T1000 (cell line): ENCODE measurements around the gene NKAIN1.
"Not testable (repeated sequence)": the region's sequence is repeated elsewhere in the genome, so short reads cannot be mapped to it uniquely, and the experiment has no call there.

ENCODE experiments used
- DNase-seq: peaks from one replicate; lab custom pipeline; 2025; ENCODE audit warnings: mixed read lengths; lab: John Stamatoyannopoulos, UW

Gene NKAIN1

DNA sequence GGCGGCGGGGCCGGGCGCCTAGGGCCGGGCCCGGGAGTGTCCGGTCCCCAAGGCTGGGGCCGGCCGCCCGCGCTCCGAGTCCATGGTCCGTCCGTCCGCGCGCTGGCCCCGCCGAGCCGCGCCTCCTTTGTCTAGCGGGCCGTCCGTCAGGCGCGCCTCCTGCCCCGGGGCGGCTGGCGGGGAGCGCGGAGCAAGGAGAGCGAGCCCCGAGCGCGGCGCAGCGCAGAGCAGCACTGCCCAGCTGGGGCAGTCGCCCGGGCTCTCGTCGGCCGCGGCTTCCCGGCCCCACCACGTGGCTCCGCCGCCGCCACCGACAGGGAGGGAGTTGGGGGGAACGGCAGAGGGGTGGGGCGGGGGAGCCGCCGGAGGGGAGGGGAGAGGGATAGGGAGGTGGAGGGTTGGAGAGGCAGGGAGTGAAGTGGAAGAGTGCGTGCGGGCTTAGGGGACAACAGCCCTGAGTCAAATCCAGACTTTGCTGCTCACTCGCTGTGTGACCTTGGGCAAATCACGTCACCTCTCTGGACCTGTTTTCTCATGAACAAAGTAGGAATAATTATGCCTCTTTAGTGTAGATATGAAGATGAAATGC, at the start of gene NKAIN1:
Gene NKAIN1 (minus strand): TSS at position 235 of the 589 bp plus-strand sequence. CDS start 340 bp downstream, outside the sequence.
- DNase-seq = no peak

DNA sequence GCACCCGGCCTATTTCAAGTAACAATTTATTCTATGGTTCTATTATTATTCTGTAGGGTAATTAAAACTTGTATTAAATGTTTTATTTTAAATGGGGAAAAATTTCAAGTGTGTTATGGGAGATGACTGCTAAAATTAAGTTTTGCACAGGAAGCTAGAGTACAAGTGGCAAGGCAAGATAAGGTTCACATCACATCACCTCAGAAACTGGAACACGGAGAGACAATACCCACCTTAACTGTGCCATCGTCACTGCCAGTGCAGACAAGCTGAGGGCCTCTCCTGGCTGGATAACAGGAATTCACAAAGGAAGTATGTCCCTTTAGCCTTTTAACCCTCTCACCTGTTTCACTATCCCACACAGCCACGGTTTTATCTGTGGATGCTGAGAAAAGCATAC, 49.3 kb upstream of the NKAIN1 start:
- no peak for DNase-seq

DNA sequence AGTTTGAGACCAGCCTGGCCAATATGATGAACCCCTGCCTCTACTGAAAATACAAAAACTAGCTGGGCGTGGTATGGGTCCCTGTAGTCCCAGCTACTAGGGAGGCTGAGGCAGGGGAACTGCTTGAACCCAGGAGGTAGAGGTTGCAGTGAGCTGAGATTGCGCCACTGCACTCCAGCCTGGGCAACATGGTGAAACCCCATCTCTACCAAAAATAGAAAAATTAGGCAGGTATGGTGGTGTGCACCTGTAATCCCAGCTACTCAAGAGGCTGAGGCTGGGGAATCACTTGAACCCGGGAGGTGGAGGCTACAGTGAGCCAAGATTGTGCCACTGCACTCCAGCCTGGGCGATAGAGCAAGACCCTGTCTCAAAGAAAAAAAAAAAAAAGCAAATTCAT, 48.1 kb upstream of the NKAIN1 start:
- not testable (repeated sequence) for DNase-seq

DNA sequence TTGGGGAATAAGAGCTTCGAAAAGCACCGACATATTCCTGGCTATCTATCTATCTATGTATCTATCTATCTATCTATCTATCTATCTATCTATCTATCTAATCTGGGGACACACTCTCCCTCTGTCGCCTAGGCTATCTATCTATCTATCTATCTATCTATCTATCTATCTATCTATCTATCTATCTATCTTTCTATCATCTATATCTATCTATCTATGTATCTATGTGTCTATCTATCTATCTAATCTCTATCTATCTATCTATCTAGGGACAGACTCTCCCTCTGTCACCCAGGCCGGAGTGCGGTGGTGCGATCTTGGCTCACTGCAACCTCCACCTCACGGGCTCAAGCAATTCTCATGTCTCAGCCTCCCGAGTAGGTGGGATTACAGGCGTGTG, 42.7 kb upstream of the NKAIN1 start:
- not testable (repeated sequence) for DNase-seq

DNA sequence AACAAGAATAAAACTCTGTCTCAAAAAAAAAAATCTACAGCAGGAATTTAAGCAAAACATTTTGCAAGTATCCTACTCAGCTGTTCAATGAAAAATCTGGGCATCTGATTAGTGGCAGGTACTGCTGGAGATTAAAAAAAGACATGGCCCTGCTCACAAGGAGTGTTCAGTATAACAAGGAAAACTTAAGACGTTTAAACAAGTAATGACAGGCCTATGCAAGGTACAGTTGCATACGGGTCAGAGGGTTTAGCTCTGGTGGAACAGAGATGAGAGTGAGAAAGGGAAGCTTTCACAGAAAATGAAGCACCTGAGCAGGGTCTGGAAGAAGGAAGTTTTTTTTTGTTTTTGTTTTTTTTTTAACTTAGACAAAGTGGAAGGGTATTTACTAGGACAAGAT, 33.9 kb upstream of the NKAIN1 start:
- DNase-seq = no peak

DNA sequence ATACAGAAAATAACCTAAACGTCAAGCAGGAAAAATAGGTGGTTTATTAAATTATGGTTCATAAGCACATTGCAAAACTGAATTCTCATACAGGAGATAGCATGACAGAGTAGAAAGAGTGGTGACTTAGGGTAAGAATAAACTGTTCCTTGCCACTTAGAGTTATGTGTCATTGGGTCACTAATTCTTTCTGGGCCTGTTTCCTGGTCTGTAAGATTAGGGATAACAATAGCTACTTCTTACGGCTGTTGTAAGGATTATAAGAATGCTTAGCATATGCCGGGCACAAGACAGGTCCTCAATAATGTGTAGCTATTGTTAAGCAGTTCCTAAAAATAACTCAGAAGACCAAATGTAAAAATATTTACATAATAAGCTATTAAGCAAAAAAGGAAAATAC, 32.7 kb upstream of the NKAIN1 start:
- no peak for DNase-seq

DNA sequence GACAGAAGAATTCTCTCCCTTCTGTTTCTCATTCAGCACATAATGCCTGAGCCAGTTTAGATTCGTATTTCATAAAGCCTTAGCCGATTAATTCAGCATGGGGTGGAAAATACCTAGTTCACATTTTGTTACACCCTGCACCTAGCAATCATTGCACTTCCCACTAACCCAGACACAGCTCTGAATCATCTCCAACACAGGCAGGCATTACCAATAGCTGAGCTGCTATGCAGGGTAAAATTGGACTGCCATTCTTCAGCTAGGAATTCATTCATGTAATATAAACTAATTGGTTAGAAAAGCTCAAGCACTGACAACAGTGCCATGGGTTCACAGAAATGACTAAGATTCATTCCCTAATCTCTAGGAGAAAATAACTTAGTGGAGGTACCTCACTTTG, 26.9 kb upstream of the NKAIN1 start:
- no peak for DNase-seq

DNA sequence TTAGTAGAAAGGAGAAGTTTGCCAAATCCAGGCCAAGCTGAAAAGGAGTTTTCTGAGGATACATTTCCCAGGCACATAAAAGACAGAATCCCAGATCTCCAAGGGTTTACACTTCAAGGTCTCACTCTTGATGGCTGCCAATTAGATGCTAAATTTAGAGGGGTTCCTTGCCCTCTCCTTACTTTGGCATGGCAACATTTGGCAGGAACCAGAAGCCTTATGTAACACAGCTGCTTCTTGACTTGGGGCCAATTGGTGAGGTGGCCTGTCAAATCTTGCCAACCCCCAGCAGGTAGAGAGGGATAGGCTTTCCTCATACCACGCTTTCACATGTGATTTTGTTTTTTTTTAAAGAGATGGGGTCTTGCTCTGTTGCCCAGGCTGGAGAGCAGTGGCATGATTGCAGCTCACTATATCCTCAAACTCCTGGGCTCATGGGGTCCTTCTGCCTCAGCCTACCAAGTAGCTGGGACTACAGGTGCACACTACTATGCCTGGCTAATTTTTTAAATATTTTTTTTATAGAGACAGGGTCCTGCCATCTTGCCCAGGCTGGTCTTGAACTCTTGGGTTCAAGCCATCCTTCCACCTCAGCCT, 25.2 kb upstream of the NKAIN1 start:
- no peak for DNase-seq

DNA sequence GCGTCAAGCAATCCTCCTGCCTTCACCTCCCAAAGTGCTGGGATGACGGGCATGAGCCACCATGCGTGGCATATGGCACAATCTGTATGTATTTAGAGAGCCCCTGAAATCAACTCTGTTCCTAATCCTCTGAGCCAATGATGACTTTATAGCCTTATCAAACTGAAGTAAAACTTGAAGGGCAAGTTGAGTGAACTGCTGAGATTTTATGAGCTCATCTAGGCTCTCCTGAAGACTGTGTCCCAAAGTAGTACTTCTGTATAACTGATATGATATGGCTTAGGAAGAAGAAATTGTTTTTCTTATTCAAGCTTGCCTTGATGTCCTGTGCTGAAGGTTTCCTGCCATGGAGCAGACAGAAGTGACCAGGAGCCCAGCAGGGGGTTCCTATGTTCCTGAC, 23.7 kb upstream of the NKAIN1 start:
- DNase-seq = no peak

DNA sequence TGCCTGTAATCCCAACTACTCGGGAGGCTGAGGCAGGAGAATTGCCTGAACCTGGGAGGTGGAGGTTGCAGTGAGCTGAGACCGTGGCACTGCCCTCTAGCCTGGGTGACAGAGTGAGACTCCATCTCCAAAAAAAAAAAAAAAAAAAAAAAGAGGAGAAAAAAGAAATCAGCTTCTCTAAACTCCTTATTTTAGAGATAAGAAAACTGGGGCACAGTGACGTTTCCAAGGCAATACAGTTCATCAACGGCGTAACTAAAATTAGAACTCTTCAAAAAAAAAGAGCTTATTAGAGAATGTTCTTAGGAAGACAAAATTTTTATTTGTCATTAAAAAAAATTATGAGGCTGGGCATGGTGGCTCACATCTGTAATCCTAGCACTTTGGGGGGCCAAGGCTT, 22.7 kb upstream of the NKAIN1 start:
- DNase-seq = not testable (repeated sequence)

DNA sequence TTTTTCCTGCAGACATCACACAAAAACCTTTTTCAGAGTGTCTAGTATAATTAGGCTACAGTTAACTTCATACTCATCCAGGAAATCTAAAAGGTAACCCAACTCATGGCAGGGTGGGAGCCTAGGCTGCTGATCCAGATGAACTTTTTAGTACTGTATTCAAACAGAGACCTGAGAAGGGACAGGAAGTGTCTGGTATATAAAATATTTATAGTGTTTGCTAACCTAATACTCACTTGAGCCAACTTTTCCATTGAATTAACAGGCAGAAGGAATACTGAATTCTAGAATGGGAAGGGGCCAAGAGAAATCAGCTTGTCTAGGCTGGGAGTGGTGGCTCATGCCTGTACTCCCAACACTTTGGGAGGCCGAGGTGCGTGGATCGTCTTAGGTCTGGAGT, 22.2 kb upstream of the NKAIN1 start:
- no peak for DNase-seq

DNA sequence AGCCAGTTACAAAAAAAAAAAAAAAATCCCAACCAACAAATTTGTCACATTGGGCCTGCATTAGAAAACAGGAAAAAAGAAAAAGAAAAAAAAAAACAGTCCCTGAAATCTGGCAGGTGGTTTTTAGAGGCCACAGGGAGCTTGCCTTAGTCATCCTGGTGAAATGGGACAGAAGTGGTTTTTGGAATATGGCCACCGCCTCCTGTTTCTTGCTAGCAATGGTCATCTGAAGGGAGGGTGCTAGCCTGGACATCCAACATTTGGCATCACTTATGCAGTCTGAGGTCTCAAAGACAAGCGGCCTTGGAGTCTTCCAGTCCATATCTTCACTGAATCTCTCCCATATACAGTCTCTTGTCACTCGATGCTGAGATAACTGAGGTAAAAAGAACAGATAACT, 20.1 kb upstream of the NKAIN1 start:
- no peak for DNase-seq

DNA sequence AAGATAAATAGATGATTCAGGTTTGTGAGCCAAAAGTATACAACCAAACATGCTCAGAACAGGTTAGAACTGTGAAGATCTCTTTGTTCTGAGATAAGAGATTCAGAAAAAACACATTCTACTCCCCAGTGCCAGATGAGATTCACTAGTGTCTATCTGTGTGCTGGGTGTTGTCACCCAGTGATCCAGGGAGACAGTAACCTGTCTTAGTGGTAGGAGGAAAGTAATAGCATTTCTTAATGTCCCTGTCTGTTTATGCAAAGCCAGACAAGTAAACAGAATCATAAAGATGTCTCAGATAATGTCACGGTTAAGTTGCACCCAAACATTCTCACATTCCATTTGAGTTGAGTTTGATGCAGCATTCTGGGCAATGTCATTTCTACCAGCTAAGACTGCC, 18.9 kb upstream of the NKAIN1 start:
- no peak for DNase-seq

DNA sequence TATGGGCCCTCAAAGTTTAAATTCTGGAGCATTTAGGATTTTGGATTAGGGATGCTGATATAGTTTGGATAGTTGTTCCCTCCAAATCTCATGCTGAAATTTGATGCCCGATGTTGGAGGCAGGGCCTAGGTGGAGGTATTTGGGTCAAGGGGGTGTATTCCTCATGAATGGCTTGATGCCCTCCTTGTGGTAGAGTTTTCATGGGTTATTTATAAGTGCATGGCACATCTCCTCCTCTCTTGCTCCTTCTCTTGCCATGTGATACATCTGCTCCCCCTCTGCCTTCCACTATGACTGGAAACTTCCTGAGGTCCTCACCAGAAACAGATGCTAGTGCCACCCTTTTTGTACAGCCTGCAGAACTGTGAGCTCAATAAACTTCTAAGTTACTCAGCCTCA, 17.5 kb upstream of the NKAIN1 start:
- no peak for DNase-seq

DNA sequence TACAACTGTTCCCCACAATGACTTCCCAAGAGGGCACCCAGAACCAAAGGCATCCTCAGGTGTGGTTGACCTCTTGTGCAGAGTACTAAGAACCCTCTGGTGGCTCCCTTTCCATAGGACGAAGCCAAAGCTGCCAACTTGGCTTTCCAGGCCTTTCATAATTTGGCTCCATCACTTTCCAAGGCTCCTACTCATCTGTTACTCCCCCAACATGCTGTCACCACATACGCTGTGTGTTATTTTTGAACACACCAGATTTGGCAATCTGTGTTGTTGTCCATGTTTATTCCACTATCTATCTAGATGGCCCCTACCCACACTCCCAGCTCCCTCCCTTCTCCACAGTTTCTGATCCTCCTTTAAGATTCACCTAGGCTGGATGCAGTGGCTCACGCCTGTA, 10.2 kb upstream of the NKAIN1 start:
- DNase-seq = no peak

DNA sequence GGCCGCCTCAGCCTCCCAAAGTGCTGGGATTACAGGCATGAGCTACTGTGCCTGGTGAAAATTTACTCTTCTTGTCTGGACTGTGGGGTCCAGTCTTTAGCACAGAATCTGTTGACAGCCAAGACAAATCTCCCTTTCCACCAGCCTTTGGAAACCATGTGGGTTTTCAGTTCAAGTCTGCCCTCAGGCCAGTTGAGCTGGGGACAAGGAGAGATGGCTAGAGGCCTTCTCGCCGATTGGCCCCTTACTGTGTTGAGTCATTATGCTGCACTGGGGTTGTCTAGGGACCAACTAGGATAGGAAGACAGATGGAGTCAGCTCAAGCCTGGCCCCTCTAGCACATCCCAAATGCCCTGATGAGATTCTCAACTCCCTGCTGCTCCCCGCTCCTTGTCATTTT, 8.6 kb upstream of the NKAIN1 start:
- no peak for DNase-seq

DNA sequence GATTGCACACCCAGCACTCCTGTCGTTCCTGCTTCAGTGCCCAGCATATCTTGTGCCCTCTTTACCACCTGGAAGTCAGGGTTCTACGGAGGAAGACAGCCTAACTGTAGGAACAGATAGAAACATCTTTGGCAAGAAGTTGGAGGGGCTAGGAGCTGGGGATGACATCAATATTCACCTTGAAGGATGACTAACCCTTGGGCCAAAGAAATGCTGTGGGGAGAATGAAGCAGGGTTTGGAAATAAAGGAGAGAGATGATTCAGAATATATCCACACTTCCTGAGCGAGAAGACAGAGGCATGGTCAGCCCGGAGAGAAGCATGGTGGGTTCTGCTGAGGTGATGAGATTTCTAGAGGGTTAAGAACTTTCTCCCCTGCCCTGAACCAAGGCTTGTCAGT, 4.6 kb upstream of the NKAIN1 start:
- no peak for DNase-seq

DNA sequence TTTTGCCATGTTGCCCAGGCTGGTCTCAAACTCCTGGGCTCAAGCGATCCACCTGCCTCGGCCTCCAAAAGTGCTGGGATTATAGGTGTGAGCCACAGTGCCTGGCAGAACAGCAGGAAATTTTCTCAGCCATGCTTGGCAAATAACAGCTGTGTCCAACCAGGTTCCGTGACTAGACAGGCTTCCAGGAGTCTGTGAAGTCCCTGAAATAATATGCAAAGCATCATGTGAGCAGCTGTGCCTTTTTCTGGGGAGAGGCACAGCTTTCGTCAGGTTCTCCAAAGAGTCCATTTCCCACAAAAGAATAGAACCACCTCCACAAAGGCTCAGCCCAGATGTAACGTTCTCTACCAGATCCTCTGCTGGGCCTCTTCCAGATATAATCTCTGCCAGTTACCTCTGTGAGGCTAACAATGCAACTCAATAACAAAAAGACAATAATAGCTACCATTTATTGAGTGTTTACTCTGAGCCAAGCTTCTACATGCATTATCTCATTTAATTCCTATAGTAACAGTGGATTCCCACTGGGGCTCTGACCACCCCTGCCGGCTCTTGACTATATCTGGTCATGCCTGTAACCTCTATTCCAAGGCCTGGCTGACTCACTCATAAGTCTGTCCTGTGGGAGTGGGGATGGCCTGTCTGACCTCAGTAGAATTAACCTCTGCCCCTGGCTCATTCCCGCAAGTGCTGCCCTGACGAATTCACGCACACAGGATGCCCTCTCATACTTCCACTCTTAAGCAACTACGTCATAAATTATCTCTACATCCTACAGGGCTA, 4.0 kb upstream of the NKAIN1 start:
- DNase-seq = no peak

DNA sequence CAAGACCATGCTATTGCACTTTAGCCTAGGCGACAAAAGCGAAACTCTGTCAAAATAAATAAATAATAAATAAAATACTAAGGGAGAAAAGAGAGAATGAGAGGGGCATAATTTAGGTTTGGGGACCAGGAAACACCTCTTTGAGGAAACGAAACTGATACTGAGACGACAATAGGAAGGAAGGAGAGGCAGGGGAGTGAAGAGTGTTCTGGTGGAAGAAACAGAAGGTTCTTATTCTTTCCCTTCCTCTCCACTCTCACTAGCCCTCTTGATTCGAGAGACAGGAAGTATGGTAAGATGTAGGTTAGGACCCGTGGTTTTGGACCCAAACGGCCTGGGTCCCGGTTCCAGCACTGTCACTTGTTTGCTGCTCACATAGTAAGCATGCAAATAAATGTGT, 1.6 kb upstream of the NKAIN1 start:
- DNase-seq = no peak

DNA sequence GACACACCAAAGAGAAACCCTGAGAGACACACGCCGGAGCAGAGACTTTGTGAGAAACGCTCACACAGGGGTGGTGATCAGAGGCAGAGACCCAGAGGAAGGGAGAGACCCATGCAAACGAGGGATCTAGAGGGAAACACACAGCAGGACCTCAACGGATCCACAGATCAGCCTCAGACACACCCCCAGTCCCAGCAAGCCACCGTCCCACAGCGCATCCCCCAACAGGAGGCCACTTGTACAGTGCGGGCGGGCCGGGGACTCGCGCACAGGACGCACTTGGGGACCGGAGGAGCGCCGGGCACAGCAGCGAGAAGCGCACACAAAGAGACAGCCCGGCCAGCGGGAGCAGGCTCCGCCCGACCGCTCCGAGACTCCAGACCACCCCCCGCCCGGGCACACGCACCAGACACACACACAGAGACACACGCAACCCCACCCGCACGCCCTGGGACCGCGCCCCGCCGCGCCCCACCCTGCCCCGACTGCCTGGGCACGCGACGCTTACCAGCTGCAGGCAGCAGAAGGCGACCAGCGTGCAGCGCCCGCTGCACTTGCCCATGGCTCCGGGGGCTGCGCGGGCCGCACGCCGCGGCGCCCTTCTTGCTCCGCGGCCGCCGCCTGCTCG, 587 bp downstream of the NKAIN1 start:
- DNase-seq = no peak

DNA sequence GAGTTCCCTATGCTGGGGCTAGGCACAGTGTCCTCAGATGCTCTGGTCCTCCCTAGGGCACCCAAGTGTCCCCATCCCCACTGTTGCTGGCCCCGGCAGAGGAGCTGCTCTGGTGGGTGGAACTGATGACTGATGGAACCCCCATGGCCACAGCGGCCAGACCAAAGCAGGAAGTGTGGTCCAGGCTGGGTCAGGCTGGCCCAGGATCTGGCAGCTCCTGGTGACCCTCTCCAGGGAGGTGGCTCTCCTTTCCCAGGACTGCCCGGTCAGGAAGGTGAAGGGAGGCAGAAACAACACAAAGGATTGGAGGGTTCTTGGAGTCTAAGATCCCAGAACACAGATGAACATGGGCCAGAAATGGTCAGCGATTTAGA, 1.1 kb downstream of the NKAIN1 start:
- DNase-seq = no peak

DNA sequence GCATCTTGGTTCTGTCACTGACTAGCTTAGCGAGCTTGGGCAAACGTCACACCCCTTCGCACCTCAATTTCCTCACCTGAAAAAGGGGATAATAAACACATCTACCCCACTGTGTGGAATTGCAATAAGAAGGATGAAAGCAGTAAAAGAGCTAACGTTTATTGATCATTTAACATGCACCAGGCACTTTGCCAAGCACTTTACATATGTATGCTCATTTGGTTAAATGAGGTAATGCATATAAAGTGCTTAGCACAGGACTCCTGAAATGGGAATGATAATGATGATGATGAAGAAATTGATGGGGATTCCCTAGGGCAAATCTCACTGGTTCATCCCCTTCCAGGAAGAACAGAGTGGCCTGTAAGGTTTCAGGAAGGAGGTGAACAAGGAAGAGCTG, 4.8 kb downstream of the NKAIN1 start:
- DNase-seq = no peak

DNA sequence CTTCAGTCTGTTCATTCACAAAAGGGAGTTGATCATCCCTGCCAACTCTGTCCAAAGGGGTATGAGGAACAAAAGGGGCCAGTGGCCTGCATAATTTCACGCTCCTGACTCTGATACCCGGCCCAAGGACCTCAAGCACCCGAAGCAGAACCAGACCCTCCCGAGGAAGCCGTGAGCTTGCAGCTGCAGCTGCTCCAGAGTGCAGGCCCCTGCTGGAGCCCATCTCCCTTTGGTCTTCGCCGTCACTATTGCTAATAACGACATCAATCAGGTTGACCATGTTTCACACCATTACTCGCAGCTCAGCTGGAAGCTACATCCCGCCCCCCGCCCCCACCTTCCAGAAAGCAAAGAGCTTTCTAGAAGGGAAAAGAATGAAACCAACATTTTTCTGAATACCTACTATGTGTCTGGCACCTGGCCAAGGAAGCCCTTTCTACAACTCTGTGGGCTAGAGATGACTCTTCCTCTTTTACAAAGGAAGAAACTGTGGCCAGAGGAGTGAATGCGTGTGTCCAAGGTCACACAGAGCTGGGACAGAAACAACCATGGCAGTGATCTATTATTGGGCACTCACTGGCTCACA, 5.5 kb downstream of the NKAIN1 start:
- DNase-seq = no peak
